K562 (cell line): ENCODE data around the gene KRT4. TPM values are rescaled to one million over a fixed set of nuclear protein-coding genes. Genes with fewer than 3 reads are reported as not detected.

Experiments used
- ATAC-seq: fragments of 200-7000 bp; cut with Tn5 transposase; 3 replicates; pipeline ENCODE4 v1.9.1; 2020; ENCODE audit warnings: moderate library complexity
- BruUV-seq: library from RNA; stranded (reverse); fragments of 400-500 nt; replicated peaks from 2 replicates; lab custom pipeline; 2021; lab: Mats Ljungman, UMichigan
- CTCF ChIA-PET: fragments of 300-600 bp; formaldehyde crosslinking; extraction: SDS; loops from one replicate; lab custom pipeline; 2021; ENCODE audit warnings: low intra/inter-chr PET ratio; lab: Yijun Ruan, JAX
- POLR2A ChIA-PET: fragments of 300-600, 350-650 bp; sonication (Branson Sonifier 250); formaldehyde crosslinking; extraction: SDS; loops from one replicate; lab custom pipeline; 2021; ENCODE audit warnings: antibody characterized with exemption, inconsistent platforms; lab: Yijun Ruan, JAX
- DNase-seq, 4 experiments: peaks; one replicate each; pipeline versions ENCODE4 v3.0.0 to v3.0.0-alpha.2; 2011 to 2018; ENCODE audit warnings: low spot score in 3 of 4, mixed read lengths in 3 of 4; ENCODE audit errors: extremely low read depth in 1 of 4
- FAIRE-seq: peaks from 2 replicates; lab custom pipeline; 2011; peaks lifted over from hg19 to GRCh38; lab: Jason Lieb, UNC
- H2AFZ ChIP-seq: 2 replicates; pipeline ENCODE4 v1.6.0; 2011; ENCODE audit warnings: low read depth, low read length, control low read depth, inconsistent platforms
- H3K27ac ChIP-seq: fragments of 200-600 bp; 3 replicates; pipeline ENCODE4 v1.8.0; 2011; ENCODE audit warnings: low read depth, mild to moderate bottlenecking, control low read depth, inconsistent platforms, low read length, moderate library complexity, mixed read lengths; ENCODE audit errors: extremely low read depth
- H3K27me3 ChIP-seq, 2 experiments: fragments of 300-600 bp in 1 of 2; 2 replicates in 1 of 2; 3 replicates in 1 of 2; pipeline versions ENCODE4 v1.6.0 to v1.8.0; 2011; ENCODE audit warnings: inconsistent platforms in 2 of 2, low read length in 2 of 2, mild to moderate bottlenecking in 1 of 2, mixed read lengths in 1 of 2, moderate library complexity in 1 of 2; ENCODE audit not compliant: control insufficient read depth in 2 of 2, insufficient read depth in 2 of 2
- H3K36me3 ChIP-seq: fragments of 300-600 bp; 3 replicates; pipeline ENCODE4 v1.8.0; 2011; ENCODE audit warnings: mild to moderate bottlenecking, low read length, inconsistent platforms; ENCODE audit not compliant: control insufficient read depth, insufficient read depth
- H3K4me1 ChIP-seq, 2 experiments: fragments of 200-600 bp in 1 of 2; replicated peaks in 1 of 2; 2 replicates in 1 of 2; 3 replicates in 1 of 2; pipeline versions ENCODE4 v1.5.1 to v1.8.0; 2011; ENCODE audit warnings: inconsistent platforms in 2 of 2, low read length in 2 of 2, mild to moderate bottlenecking in 1 of 2, mixed read lengths in 1 of 2, moderate library complexity in 1 of 2; ENCODE audit not compliant: control insufficient read depth in 2 of 2, insufficient read depth in 2 of 2
- H3K4me2 ChIP-seq: 2 replicates; pipeline ENCODE4 v1.6.1; 2011; ENCODE audit warnings: low read length, control low read depth, inconsistent platforms, mixed read lengths; ENCODE audit not compliant: insufficient read depth
- H3K4me3 ChIP-seq: fragments of 200-600 bp; sonication (generic), shearing (Covaris generic); 2 replicates; pipeline ENCODE4 v1.5.1; 2016; ENCODE audit warnings: control low read depth, inconsistent platforms
- H3K79me2 ChIP-seq: fragments of 200-600 bp; 3 replicates; pipeline ENCODE4 v1.8.0; 2011; ENCODE audit warnings: low read length, inconsistent platforms; ENCODE audit not compliant: control insufficient read depth, insufficient read depth
- H3K9ac ChIP-seq, 2 experiments: 2 replicates each; pipeline versions ENCODE4 v1.6.0 to v1.6.1; 2011; ENCODE audit warnings: low read depth in 2 of 2, low read length in 2 of 2, control low read depth in 1 of 2, inconsistent platforms in 1 of 2, mild to moderate bottlenecking in 1 of 2, mixed read lengths in 1 of 2; ENCODE audit not compliant: insufficient read depth in 1 of 2
- H3K9me1 ChIP-seq: one replicate; pipeline ENCODE4 v1.6.0; 2011; ENCODE audit warnings: inconsistent platforms, mild to moderate bottlenecking, low read length, moderate library complexity; ENCODE audit not compliant: control insufficient read depth, insufficient read depth
- H3K9me3 ChIP-seq: replicated peaks from 2 replicates; pipeline ENCODE4 v1.5.1; 2011; ENCODE audit warnings: low read depth, low read length, inconsistent platforms; ENCODE audit not compliant: control insufficient read depth, insufficient read depth
- H4K20me1 ChIP-seq: replicated peaks from 2 replicates; pipeline ENCODE4 v1.6.1; 2011; ENCODE audit warnings: low read length, inconsistent platforms, mixed read lengths; ENCODE audit not compliant: control insufficient read depth, insufficient read depth
- ARNT ChIP-seq, 2 experiments: fragments of 450-650 bp; IDR thresholded peaks; 2 replicates each; pipeline ENCODE4 v1.6.1; 2016; ENCODE audit warnings: mild to moderate bottlenecking in 1 of 2
- ASH1L ChIP-seq: fragments of 450-650 bp; IDR thresholded peaks from 2 replicates; pipeline ENCODE4 v1.6.1; 2018; ENCODE audit warnings: borderline replicate concordance, mild to moderate bottlenecking, low read depth; ENCODE audit not compliant: partially characterized antibody
- CHD2 ChIP-seq: IDR thresholded peaks from 2 replicates; pipeline ENCODE4 v1.6.1; 2011; ENCODE audit warnings: low read depth, low read length
- HES1 ChIP-seq: fragments of 450-650 bp; IDR thresholded peaks from 2 replicates; pipeline ENCODE4 v1.6.1; 2016; ENCODE audit warnings: low read depth, mild to moderate bottlenecking, moderate library complexity
- POLR3G ChIP-seq: IDR thresholded peaks from 2 replicates; pipeline ENCODE4 v1.6.1; 2011; ENCODE audit not compliant: insufficient read length, insufficient replicate concordance; ENCODE audit errors: extremely low read depth
- ZNF347 ChIP-seq: fragments of 450-650 bp; formaldehyde crosslinking; IDR thresholded peaks from 2 replicates; pipeline ENCODE4 v1.4.0; 2020; ENCODE audit warnings: low read depth, mild to moderate bottlenecking, moderate library complexity
- ZNF79 ChIP-seq: fragments of 250-450 bp; sonication (Bioruptor Pico); IDR thresholded peaks from 2 replicates; pipeline ENCODE4 v1.4.0; 2020; ENCODE audit warnings: low read depth, mild to moderate bottlenecking, moderate library complexity
- WGBS: fragments of 100-300 bp; shearing (Covaris generic); methylation state at CpG from one replicate; pipeline ENCODE4 v1.1.6; 2016; ENCODE audit warnings: low coverage, mixed read lengths; ENCODE audit not compliant: insufficient coverage; ENCODE audit errors: missing lambda C conversion rate; 5-methylcytosine and 5-hydroxymethylcytosine counted together
- in situ Hi-C: fragments of 300-500 bp; cut with MboI; formaldehyde crosslinking; loops from 4 replicates; pipeline ENCODE4 v1.15.0; 2018; ENCODE audit warnings: inconsistent platforms, mixed read lengths
- intact Hi-C: fragments of 100-400 bp; cut with micrococcal nuclease; formaldehyde crosslinking; loops from 2 replicates; pipeline ENCODE4 v1.14.2; 2022
- polyA plus RNA-seq, 8 experiments: library from polyadenylated mRNA; depleted of rRNA in 4 of 8; stranded (reverse) in 5 of 8; unstranded in 3 of 8; fragments of >200 nt; fragmentation: Nextera tagmentation in 2 of 8; fragmentation: Illumina TruSeq in 1 of 8; extraction: Ambion mirVana in 2 of 8; extraction: Trizol in 1 of 8; gene quantifications; 2 replicates each; pipeline versions ENCODE4 v1.2.1 to v1.2.3, GENCODE V29; 2011 to 2014; ENCODE audit warnings: inconsistent platforms in 1 of 8, missing spikeins in 1 of 8
- total RNA-seq, 7 experiments: library from RNA; depleted of rRNA in 6 of 7; stranded (reverse); fragments of >200 nt in 6 of 7; fragmentation: Illumina TruSeq in 2 of 7; extraction: Trizol in 2 of 7; gene quantifications; 2 replicates each; pipeline versions ENCODE4 v1.2.1 to v1.2.3, GENCODE V29; 2011 to 2021; ENCODE audit warnings: low replicate concordance in 1 of 7

The KRT4 gene
- total and polyA plus RNA-seq, 9 of the 15 experiments (the other 6 are each of a cell fraction or from before 2014, with no cell fraction given): not detected

- TF ChIP-seq ZNF347 (no peak), ZNF79 (CRISPR knock-in tag) (no peak)
- TF ChIP-seq, all 486 proteins: peak for 12
Observed at GRCh38 chr12:52794479-52795331, 19.2 kb downstream of the KRT4 start (continued).

- in situ Hi-C loops (no loop called here), intact Hi-C loops (no loop called here)
- no peak for ATAC-seq
- Histone ChIP-seq H3K9me3 (no peaks in the 10 kb centered on the region), H3K4me1 (peaks cover 27 to 38% of the 10 kb centered on the region in 2 experiments; a peak in 4 of 5 replicates), H3K27me3 (peaks cover 0 to 6% of the 10 kb centered on the region in 2 experiments; a peak in 1 of 5 replicates), H3K27ac (no peak overlapping the region), H3K9me1 (no peaks in the 10 kb centered on the region), H3K4me3 (no peak overlapping the region), H3K79me2 (no peaks in the 10 kb centered on the region), H3K4me2 (no peak overlapping the region), H4K20me1 (no peaks in the 10 kb centered on the region), H2AFZ (no peak overlapping the region), H3K9ac (no peak overlapping the region), H3K36me3 (no peaks in the 10 kb centered on the region)
- DNase-seq: no peak
- POLR2A ChIA-PET: interaction anchor here (0.6 to 0.9 kb wide), 3 partner anchors 17 to 1709 kb away, joined by 3 to 4 read pairs (median 3); no protein-coding TSS in a partner anchor
- no TSS peak for BruUV-seq
- FAIRE-seq: no peak
- CTCF ChIA-PET: no interaction called here
- TF ChIP-seq ASH1L (no peak), ARNT (IDR thresholded peaks at IDR 0.05) (no peak), POLR3G (no peak), HES1 (no peak), CHD2 (no peak)
- 39% methylated on average over 9 of the region's 10 CpGs for WGBS
Observed at GRCh38 chr12:52792185-52793029, 21.5 kb downstream of the KRT4 start.
